Activated T-cell treated with anti-CD3 and anti-CD28 coated beads for 24 hours (primary cell): ENCODE data around the gene TUBA4B.

Experiments used
- DNase-seq: peaks from one replicate; pipeline ENCODE4 v3.0.0-alpha.2; 2020; ENCODE audit warnings: low read depth

TUBA4B gene

DNA sequence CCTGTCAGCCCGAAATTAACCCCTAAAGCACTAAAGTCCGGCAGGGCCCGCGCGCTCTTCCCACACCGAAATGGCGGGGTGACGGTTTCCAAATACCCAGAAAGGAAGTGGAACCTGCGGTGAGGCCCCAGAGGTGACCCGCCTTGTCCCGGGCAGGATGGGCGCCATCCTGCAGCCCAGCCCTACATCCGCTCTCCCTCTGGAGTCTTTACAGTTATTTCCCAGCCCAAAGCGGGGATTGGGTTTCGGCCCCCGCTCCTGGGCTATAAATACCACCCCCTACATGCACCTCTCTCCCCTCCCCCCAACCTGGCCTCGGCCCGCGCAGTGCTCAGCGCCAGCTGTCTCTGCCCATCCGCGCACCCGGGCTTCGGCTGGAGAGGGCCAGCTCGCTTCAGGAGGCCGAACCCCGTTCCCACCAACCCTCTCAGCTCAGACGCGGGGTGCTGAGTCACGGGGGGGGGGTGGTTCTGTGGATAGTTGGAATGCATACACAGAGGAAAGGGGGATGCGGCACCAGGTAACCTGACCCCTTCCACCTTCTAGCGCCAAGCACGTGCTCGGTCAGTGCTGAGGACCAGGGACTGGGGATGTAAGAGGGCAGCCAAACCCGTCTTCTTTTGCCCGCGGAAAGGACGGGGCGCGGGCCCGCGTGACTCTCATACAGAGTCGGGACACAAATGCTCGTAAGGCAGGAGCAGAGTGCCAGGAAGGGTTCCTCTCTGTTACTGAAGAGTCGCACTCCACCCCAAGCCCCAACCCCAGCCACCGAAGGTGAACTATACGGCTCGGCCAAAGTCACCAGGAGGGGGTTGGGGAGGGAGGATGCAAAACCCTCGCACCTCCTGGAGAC is at the start of gene TUBA4B:
TUBA4B (plus strand) TSS at position 344 of the 853 bp plus-strand sequence; CDS start at position 509, 165 bp downstream.
- no peak for DNase-seq

GRCh38 chr2:219204425-219205164 is 48.4 kb upstream of the TUBA4B start:
- DNase-seq: no peak

DNA sequence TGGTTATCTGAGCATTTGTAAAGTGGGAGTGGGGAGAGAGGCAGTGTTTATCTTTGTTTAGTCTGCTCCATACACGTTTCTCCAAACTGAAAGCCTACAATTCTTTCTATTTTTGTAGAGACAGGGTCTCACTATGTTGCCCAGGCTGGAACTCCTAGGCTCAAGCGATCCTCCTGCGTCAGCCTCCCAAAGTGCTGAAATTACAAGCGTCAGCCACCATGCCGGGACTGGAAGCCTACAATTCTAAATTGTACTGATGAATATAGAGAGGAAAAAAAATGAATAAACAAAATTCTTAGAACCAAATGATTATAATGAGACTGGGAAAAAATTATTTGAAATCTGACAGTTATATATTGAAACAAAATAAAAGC is 47.9 kb upstream of the TUBA4B start:
- DNase-seq: no peak

- DNase-seq: no peak
Observed at GRCh38 chr2:219205981-219206327, 47.1 kb upstream of the TUBA4B start.

GRCh38 chr2:219206328-219207133 is 46.5 kb upstream of the TUBA4B start, which contains the start of gene ZFAND2B:
Gene ZFAND2B (plus strand): TSS chr2:219206782. CDS start chr2:219206988, 206 bp downstream.
- peak; percentile 92 for DNase-seq

DNA sequence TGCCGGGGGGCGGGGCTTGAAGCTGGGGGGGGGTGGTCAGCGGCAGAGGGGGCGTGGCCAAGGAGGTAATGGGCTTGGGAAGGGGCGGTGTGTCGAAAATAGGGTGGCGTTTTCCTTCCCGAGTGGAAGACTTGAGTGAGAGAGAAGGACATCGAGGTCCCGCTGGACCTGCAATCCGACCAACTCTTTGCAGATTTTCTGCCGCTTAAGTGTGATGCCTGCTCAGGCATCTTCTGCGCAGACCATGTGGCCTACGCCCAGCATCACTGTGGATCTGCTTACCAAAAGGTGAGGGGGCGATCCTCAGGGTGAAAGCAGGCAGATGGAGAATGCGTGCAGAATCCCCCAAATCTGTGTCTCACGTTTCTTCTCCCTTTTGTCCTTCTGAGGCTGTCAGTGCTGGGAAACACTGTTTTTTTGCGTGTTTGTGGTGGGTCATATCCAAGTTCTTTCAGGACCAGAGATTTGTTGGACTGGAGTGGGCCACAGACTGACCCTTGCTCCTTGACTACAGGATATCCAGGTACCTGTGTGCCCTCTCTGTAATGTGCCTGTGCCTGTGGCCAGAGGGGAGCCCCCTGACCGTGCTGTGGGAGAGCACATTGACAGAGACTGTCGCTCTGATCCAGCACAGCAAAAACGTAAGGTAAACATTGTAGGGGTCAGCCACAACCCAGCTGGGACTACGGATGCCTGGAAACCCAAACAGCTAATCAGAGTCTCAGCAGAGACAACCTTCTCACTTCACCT is 45.7 kb upstream of the TUBA4B start:
- no peak for DNase-seq

- DNase-seq: no peak
Observed at GRCh38 chr2:219207884-219208740, 44.9 kb upstream of the TUBA4B start.

- DNase-seq: no peak
Observed at GRCh38 chr2:219209236-219210195, 43.5 kb upstream of the TUBA4B start.

DNA sequence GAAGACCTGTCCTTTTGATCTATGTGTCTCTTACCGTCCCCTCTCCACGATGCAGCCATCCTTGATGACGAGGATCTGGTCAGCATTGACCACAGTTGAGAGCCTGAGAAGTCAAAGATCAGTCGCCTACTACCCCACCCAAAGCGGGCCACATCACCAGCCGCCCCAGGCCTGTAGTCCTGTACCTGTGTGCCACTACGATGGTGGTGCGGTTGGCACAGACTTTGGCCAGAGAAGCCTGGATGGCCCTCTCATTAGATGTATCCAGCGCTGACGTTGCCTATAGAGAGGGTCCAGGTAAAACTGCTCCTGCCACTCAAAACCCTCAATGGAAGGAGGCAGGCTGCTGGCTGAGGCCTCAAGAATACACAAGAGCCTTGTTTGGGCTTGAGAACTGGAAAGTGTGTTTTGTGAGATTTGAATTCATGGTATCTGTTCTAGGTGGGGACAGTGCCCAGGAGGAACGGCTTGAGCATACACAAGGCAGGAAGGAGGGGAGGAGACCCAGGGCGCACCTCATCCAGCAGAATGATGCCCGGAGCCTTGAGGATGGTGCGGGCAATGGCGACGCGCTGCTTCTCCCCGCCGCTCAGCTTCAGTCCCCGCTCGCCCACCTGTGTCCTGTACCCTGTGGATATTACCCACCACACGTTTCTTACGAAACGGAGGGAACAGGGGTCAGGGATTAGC is 42.7 kb upstream of the TUBA4B start:
- DNase-seq: no peak

DNA sequence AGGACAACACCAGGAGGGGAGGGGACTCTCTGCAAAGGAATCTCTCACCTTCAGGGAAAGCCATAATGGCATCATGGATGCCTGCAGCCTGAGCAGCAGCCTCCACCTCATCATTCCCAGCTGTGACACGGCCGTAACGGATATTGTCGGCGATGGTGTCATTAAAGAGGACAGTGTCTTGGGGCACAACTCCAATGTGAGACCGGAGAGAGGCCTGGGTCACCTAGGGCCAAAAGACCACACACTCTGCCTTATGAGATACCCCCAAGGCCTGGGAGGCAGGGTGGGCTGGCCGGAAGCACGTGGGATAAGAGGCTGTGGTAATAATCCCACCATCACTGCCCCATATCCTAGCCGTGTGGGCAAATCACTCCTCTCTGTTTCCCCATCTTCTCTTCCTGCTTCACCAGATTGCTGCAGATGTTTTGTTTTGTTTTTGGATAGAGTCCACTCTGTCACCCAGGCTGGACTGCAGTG is 42.1 kb upstream of the TUBA4B start:
- no peak for DNase-seq

GRCh38 chr2:219213026-219213415 is 40.0 kb upstream of the TUBA4B start:
- no peak for DNase-seq

GRCh38 chr2:219213486-219214071 is 39.5 kb upstream of the TUBA4B start:
- no peak for DNase-seq

DNA sequence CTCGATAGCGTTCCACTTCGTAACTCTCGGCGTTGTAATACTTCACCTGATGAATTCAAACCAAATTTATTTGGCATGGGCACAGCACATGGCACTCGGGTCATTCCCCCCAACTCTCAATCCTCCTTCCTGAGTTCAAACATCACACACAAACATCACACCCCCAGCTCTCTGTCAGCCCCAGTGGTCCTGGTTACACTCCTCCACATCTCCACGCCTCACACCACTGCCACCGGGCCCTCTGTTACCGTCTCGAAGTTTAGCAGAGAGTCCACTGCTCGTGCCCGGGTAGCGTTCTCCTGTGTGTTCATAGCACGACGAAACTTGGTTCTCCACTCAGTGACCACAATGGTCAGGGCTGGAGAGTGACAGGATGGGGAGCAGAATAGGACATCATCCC is 38.9 kb upstream of the TUBA4B start:
- DNase-seq: no peak

- no peak for DNase-seq
Observed at GRCh38 chr2:219214786-219215185, 38.3 kb upstream of the TUBA4B start.

DNA sequence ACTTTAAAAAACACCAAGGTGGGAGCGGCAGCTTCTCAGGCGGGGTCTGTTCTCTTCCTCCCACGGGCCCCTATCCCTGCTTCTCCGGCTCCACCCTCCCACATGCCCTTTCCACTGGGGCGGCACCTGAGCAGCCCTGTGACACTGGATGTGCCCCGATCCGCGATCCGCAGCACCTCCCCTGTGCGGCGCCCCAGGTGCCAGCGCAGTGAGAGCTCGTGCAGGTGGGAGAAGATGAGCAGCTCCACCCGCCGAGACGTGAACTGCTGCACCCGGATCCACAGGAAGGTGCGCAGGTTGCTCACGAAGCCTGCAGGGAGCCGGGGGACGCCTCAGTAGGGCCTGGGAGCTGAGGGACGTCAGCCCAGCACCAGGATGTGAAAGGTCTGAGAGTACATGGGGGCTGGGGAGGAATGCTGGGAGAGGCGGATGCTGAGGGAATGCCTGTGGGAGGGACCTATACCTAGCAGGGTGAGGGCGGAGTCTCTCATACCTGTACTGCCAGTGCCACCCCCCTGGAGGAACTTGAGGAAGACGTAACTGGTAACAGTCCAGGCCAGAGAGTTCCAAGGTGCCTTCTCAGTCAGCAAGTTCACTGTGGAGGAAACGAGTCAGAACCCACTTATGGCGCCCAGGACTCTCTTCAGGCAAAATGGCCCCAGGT is 37.0 kb upstream of the TUBA4B start:
- DNase-seq: no peak

- DNase-seq: no peak
Observed at GRCh38 chr2:219216535-219216915, 36.5 kb upstream of the TUBA4B start.

DNA sequence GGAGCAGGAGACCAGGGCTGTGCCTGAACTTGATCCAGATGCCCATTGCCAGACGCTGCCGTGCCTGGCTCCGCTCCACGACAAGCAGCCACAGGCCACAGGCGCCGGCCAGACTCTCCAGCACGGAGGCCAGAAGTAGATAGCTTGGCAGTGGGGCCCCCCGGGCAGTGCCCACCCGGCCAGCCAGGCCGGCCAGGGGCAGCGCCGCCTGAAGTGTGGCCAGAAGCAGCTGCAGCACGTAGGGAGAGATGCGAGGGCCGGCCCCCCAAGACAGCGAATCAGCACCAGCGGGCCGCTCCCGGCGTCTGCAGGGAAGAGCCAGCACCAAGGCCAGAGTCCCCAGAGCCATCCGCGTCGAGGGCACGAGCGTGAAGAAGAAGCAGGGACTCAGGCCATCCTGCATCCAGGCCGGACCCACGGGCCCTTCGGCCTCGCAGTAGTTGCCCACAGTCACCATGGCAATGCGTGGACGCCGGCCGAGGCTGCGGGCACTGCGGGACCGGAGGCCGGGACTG is 34.8 kb upstream of the TUBA4B start:
- DNase-seq: no peak
